HepG2 (cell line): ENCODE data around the gene METTL1. TPM values are rescaled to one million over a fixed set of nuclear protein-coding genes. Genes with fewer than 3 reads are reported as not detected.

ENCODE experiments used
- ATAC-seq: fragments of 200-7000 bp; cut with Tn5 transposase; 3 replicates; pipeline ENCODE4 v1.9.1; 2020; ENCODE audit warnings: mild to moderate bottlenecking, moderate library complexity
- BruUV-seq: library from RNA; stranded (reverse); fragments of 400-500 nt; replicated peaks from 2 replicates; lab custom pipeline; 2021; lab: Mats Ljungman, UMichigan
- CTCF ChIA-PET: fragments of 300-600 bp; formaldehyde crosslinking; extraction: SDS; loops from one replicate; lab custom pipeline; 2021; ENCODE audit warnings: low total read pairs, inconsistent platforms, low intra/inter-chr PET ratio; lab: Yijun Ruan, JAX
- POLR2A ChIA-PET: fragments of 350-600 bp; sonication (Branson Sonifier 250); formaldehyde crosslinking; loops from one replicate; lab custom pipeline; 2020; ENCODE audit warnings: antibody characterized with exemption, inconsistent platforms; lab: Yijun Ruan, JAX
- DNase-seq: peaks from one replicate; pipeline ENCODE4 v3.0.0-alpha.2; 2015; ENCODE audit warnings: low spot score
- FAIRE-seq: peaks from 3 replicates; lab custom pipeline; 2011; peaks lifted over from hg19 to GRCh38; lab: Jason Lieb, UNC
- H2AFZ ChIP-seq: one replicate; pipeline ENCODE4 v1.6.1; 2011; ENCODE audit warnings: low read length, inconsistent platforms
- H3K27ac ChIP-seq: fragments of 300-600 bp; 3 replicates; pipeline ENCODE4 v1.8.0; 2011; ENCODE audit warnings: mixed run types, mild to moderate bottlenecking, mixed read lengths, low read length, inconsistent platforms; ENCODE audit not compliant: insufficient read depth; ENCODE audit errors: extremely low read length
- H3K27me3 ChIP-seq, 2 experiments: fragments of 200-600 bp in 1 of 2; 2 replicates in 1 of 2; 3 replicates in 1 of 2; pipeline versions ENCODE4 v1.6.0 to v1.8.0; 2011; ENCODE audit warnings: low read length in 2 of 2, mild to moderate bottlenecking in 2 of 2, moderate library complexity in 2 of 2, inconsistent platforms in 1 of 2; ENCODE audit not compliant: insufficient read depth in 2 of 2, control insufficient read depth in 1 of 2
- H3K36me3 ChIP-seq, 2 experiments: fragments of 200-600 bp in 1 of 2; replicated peaks in 1 of 2; 2 replicates in 1 of 2; 3 replicates in 1 of 2; pipeline versions ENCODE4 v1.5.1 to v1.8.0; 2011; ENCODE audit warnings: low read length in 2 of 2, inconsistent platforms in 1 of 2; ENCODE audit not compliant: insufficient read depth in 2 of 2, control insufficient read depth in 1 of 2
- H3K4me1 ChIP-seq: 2 replicates; pipeline ENCODE4 v1.5.1; 2012; ENCODE audit warnings: low read length, inconsistent platforms; ENCODE audit not compliant: insufficient read depth
- H3K4me2 ChIP-seq: 2 replicates; pipeline ENCODE4 v1.6.0; 2011; ENCODE audit warnings: low read depth, low read length, inconsistent platforms
- H3K4me3 ChIP-seq, 3 experiments: fragments of 200-600 bp in 1 of 3; sonication (generic), shearing (Covaris generic) in 1 of 3; replicated peaks in 1 of 3; 2 replicates each; pipeline ENCODE4 v1.5.1; 2011 to 2016; ENCODE audit warnings: low read length in 3 of 3, inconsistent platforms in 2 of 3, low read depth in 2 of 3, mild to moderate bottlenecking in 2 of 3, control low read depth in 1 of 3, mixed read lengths in 1 of 3; ENCODE audit not compliant: insufficient read depth in 1 of 3
- H3K79me2 ChIP-seq: one replicate; pipeline ENCODE4 v1.6.1; 2011; ENCODE audit warnings: low read length, inconsistent platforms; ENCODE audit not compliant: insufficient read depth
- H3K9ac ChIP-seq: 2 replicates; pipeline ENCODE4 v1.6.0; 2011; ENCODE audit warnings: mild to moderate bottlenecking, low read depth, low read length, inconsistent platforms; ENCODE audit not compliant: insufficient read depth
- H3K9me3 ChIP-seq: 2 replicates; pipeline ENCODE4 v1.5.1; 2012; ENCODE audit warnings: mild to moderate bottlenecking, low read length
- H4K20me1 ChIP-seq: 2 replicates; pipeline ENCODE4 v1.6.0; 2011; ENCODE audit warnings: inconsistent platforms, mild to moderate bottlenecking, low read length, moderate library complexity; ENCODE audit not compliant: insufficient read depth
- FOXA3 ChIP-seq: IDR thresholded peaks from 2 replicates; pipeline ENCODE4 v1.6.1; 2016; ENCODE audit warnings: missing genetic modification reagents, missing compliant biosample characterization
- KDM5A ChIP-seq: fragments of 200-600 bp; sonication (generic); IDR thresholded peaks from 2 replicates; pipeline ENCODE4 v1.7.0; 2018; ENCODE audit warnings: antibody characterized with exemption, mild to moderate bottlenecking, low read length, borderline replicate concordance
- KDM5B ChIP-seq: sonication (generic); formaldehyde crosslinking; IDR thresholded peaks from 2 replicates; pipeline ENCODE4 v1.4.0; 2020; ENCODE audit warnings: missing genetic modification reagents, mild to moderate bottlenecking, borderline replicate concordance
- NFKB2 ChIP-seq: sonication (generic); formaldehyde crosslinking; IDR thresholded peaks from 2 replicates; pipeline ENCODE4 v1.4.0; 2020; ENCODE audit warnings: missing genetic modification reagents, borderline replicate concordance
- SPEN ChIP-seq: sonication (generic); formaldehyde crosslinking; IDR thresholded peaks from 2 replicates; pipeline ENCODE4 v1.5.1; 2020; ENCODE audit warnings: low read depth, mild to moderate bottlenecking, missing genetic modification reagents
- ZBTB8A ChIP-seq: sonication (generic); formaldehyde crosslinking; IDR thresholded peaks from 2 replicates; pipeline ENCODE4 v1.4.0; 2020; ENCODE audit warnings: mild to moderate bottlenecking, low read depth, missing genetic modification reagents, borderline replicate concordance
- ZC3H4 ChIP-seq: sonication (generic); formaldehyde crosslinking; IDR thresholded peaks from 2 replicates; pipeline ENCODE4 v1.4.0; 2020; ENCODE audit warnings: missing genetic modification reagents, borderline replicate concordance
- ZIK1 ChIP-seq: sonication (generic); formaldehyde crosslinking; IDR thresholded peaks from 2 replicates; pipeline ENCODE4 v1.5.0; 2020; ENCODE audit warnings: mild to moderate bottlenecking, low read depth, missing genetic modification reagents, borderline replicate concordance
- ZNF263 ChIP-seq: sonication (generic); formaldehyde crosslinking; IDR thresholded peaks from 2 replicates; pipeline ENCODE4 v1.4.0; 2020; ENCODE audit warnings: missing genetic modification reagents
- ZNF282 ChIP-seq: fragments of 450-650 bp; IDR thresholded peaks from 2 replicates; pipeline ENCODE4 v1.6.1; 2018; ENCODE audit not compliant: partially characterized antibody
- ZNF530 ChIP-seq: sonication (generic); formaldehyde crosslinking; IDR thresholded peaks from 2 replicates; pipeline ENCODE4 v1.5.0; 2020; ENCODE audit warnings: low read depth, mild to moderate bottlenecking, missing genetic modification reagents
- WGBS: methylation state at CpG from one replicate; pipeline ENCODE4 v1.1.6; 2017; ENCODE audit warnings: low lambda C conversion rate; 5-methylcytosine and 5-hydroxymethylcytosine counted together
- in situ Hi-C: cut with HindIII; loops from 2 replicates; pipeline ENCODE4 v1.10.0; 2017; ENCODE audit warnings: low pct_unique_long_range_greater_than_20kb; ENCODE audit not compliant: extremely low pct_ligation_motif_present
- intact Hi-C: fragments of 100-400 bp; cut with micrococcal nuclease; formaldehyde crosslinking; loops from one replicate; pipeline ENCODE4 v1.10.0; 2022; ENCODE audit not compliant: unreplicated experiment
- polyA plus RNA-seq, 8 experiments: library from polyadenylated mRNA; depleted of rRNA in 3 of 8; stranded (reverse) in 7 of 8; unstranded in 1 of 8; fragments of >200 nt; fragmentation: Illumina TruSeq in 4 of 8; extraction: Trizol in 4 of 8; gene quantifications; 2 replicates each; pipeline versions ENCODE4 v1.2.1 to v1.2.3, GENCODE V29; 2011 to 2016; ENCODE audit warnings: low read depth in 4 of 8, missing spikeins in 1 of 8, mixed read lengths in 1 of 8; ENCODE audit not compliant: insufficient read depth in 1 of 8
- total RNA-seq, 5 experiments: library from RNA; depleted of rRNA; stranded (reverse); fragments of >200 nt; fragmentation: Illumina TruSeq; extraction: Trizol; gene quantifications; 2 replicates each; pipeline ENCODE4 v1.2.3, GENCODE V29; 2016; ENCODE audit warnings: low read depth in 1 of 5
- TF ChIP-seq, protein P1 (sequence below): sonication (generic); formaldehyde crosslinking; IDR thresholded peaks from 2 replicates; pipeline ENCODE4 v1.5.0; 2020; ENCODE audit warnings: mild to moderate bottlenecking, missing genetic modification reagents
- TF ChIP-seq, protein P2 (sequence below): sonication (generic); formaldehyde crosslinking; IDR thresholded peaks from 2 replicates; pipeline ENCODE4 v1.4.0; 2020; ENCODE audit warnings: missing genetic modification reagents
- TF ChIP-seq, protein P3 (sequence below): IDR thresholded peaks from 2 replicates; pipeline ENCODE4 v1.6.1; 2016; ENCODE audit warnings: control low read depth

METTL1 gene
- total and polyA plus RNA-seq, 2 of the 13 experiments (the other 11 are each of a cell fraction or from before 2014, with no cell fraction given), result 34.7 to 36.9 TPM

DNA sequence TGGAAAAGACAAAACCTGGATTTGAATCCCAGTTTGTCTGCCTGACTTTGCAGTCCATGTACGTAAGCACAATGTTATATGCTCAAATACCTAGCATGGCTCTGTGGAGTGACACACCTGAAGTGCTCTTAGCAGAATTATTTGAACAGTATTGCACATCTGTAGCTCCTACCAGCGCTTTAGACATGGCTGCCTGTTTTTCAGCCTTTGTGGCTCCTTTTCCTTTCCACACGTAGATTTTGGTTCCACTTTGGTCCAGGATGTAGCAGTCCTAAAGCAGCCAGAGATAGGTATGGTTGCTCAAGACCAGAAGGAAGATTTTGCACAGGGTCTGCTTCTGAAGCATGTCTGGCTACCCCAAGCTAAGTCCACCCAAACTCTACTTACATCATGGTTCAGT, 37.5 kb upstream of the METTL1 start (continued):
- TF ChIP-seq ZC3H4 (CRISPR knock-in tag), result no peak
- TF ChIP-seq KDM5A, result no peak
- TF ChIP-seq ZIK1 (CRISPR knock-in tag), result no peak

DNA sequence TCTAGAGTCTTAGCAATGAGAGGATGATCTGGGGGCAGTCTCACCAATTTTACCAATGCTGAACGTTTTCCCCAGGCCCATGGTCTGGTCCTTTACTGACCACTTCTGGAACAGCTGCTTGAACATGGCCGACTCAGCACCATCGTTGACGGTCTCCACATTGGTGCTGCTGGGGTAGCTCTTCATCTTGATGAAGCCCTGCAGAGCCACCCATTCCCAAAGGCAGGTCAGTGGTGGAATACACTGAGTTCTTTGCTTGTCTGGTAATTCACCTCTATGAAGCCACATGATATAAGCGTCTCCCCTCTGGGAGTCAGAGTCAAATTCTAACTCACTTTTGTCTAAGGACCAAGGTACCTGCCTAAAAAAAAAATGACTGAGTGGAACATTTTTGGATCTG, 36.4 kb upstream of the METTL1 start:
- FAIRE-seq, result no peak
- H3K4me2 ChIP-seq, result no peak overlapping the region
- BruUV-seq, result no TSS peak
- peaks cover 13% of the 10 kb centered on the region for H3K4me1 ChIP-seq
- 90% methylated on average over 5 of the region's 5 CpGs for WGBS
- in situ Hi-C loops, result no loop called here
- H3K36me3 ChIP-seq, result peaks cover 0 to 3% of the 10 kb centered on the region in 2 experiments; a peak in 3 of 5 replicates
- H3K27ac ChIP-seq, result no peak overlapping the region
- H3K27me3 ChIP-seq, result no peaks in the 10 kb centered on the region
- intact Hi-C loops, result no loop called here
- no peak for DNase-seq
- 0 out of 2 replicates have a peak, but pooled peaks cover 3% of the 10 kb centered on the region for H4K20me1 ChIP-seq
- no peaks in the 10 kb centered on the region for H3K9me3 ChIP-seq
- no peak overlapping the region for H3K4me3 ChIP-seq
- H3K79me2 ChIP-seq, result no peaks in the 10 kb centered on the region
- ATAC-seq, result no peak
- CTCF ChIA-PET, result no interaction called here
- POLR2A ChIA-PET, result no interaction called here
- H3K9ac ChIP-seq, result no peak overlapping the region
- H2AFZ ChIP-seq, result no peak overlapping the region
- TF ChIP-seq ZNF530 (CRISPR knock-in tag) (no peak), ZBTB8A (no peak), NFKB2 (CRISPR knock-in tag) (no peak), ZNF263 (no peak), KDM5B (CRISPR knock-in tag) (no peak), SPEN (CRISPR knock-in tag) (no peak), FOXA3 (CRISPR knock-in tag) (no peak), ZNF282 (no peak)
- TF ChIP-seq, protein P1, sequence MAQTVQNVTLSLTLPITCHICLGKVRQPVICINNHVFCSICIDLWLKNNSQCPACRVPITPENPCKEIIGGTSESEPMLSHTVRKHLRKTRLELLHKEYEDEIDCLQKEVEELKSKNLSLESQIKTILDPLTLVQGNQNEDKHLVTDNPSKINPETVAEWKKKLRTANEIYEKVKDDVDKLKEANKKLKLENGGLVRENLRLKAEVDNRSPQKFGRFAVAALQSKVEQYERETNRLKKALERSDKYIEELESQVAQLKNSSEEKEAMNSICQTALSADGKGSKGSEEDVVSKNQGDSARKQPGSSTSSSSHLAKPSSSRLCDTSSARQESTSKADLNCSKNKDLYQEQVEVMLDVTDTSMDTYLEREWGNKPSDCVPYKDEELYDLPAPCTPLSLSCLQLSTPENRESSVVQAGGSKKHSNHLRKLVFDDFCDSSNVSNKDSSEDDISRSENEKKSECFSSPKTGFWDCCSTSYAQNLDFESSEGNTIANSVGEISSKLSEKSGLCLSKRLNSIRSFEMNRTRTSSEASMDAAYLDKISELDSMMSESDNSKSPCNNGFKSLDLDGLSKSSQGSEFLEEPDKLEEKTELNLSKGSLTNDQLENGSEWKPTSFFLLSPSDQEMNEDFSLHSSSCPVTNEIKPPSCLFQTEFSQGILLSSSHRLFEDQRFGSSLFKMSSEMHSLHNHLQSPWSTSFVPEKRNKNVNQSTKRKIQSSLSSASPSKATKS (CRISPR knock-in tag), result no peak
- TF ChIP-seq, protein P2, sequence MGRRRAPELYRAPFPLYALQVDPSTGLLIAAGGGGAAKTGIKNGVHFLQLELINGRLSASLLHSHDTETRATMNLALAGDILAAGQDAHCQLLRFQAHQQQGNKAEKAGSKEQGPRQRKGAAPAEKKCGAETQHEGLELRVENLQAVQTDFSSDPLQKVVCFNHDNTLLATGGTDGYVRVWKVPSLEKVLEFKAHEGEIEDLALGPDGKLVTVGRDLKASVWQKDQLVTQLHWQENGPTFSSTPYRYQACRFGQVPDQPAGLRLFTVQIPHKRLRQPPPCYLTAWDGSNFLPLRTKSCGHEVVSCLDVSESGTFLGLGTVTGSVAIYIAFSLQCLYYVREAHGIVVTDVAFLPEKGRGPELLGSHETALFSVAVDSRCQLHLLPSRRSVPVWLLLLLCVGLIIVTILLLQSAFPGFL, result no peak
- TF ChIP-seq, protein P3, sequence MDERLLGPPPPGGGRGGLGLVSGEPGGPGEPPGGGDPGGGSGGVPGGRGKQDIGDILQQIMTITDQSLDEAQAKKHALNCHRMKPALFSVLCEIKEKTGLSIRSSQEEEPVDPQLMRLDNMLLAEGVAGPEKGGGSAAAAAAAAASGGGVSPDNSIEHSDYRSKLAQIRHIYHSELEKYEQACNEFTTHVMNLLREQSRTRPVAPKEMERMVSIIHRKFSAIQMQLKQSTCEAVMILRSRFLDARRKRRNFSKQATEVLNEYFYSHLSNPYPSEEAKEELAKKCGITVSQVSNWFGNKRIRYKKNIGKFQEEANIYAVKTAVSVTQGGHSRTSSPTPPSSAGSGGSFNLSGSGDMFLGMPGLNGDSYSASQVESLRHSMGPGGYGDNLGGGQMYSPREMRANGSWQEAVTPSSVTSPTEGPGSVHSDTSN, result no peak
